Stimulated activated CD8-positive, alpha-beta memory T cell treated with anti-CD3 and anti-CD28 coated beads, Interleukin-7, amount 100 ng/mL, for 4 hours (primary cell): ENCODE measurements around the gene SMCHD1.

Source experiments
- DNase-seq, 2 donors: peaks; one replicate each; pipeline ENCODE4 v3.0.0-alpha.2; 2020; ENCODE audit warnings: low read depth in 2 of 2

SMCHD1 gene

GRCh38 chr18:2655178-2655953, at the start of gene SMCHD1:
TSS of gene SMCHD1 (plus strand) at chr18:2655726. CDS start at chr18:2656076, 350 bp downstream.
- peak; percentile 81 to 93 for DNase-seq

- no peak for DNase-seq
Observed at GRCh38 chr18:2606335-2606734, 49.2 kb upstream of the SMCHD1 start.

GRCh38 chr18:2609604-2610003, 45.9 kb upstream of the SMCHD1 start:
- no peak for DNase-seq

- no peak for DNase-seq
Observed at GRCh38 chr18:2610549-2610948, 45.0 kb upstream of the SMCHD1 start.

GRCh38 chr18:2612996-2613395, 42.5 kb upstream of the SMCHD1 start:
- no peak for DNase-seq

GRCh38 chr18:2617401-2617998, 38.0 kb upstream of the SMCHD1 start:
- DNase-seq, result no peak

- DNase-seq, result no peak
Observed at GRCh38 chr18:2618009-2618408, 37.5 kb upstream of the SMCHD1 start.

GRCh38 chr18:2625217-2625616, 30.3 kb upstream of the SMCHD1 start:
- no peak for DNase-seq

- no peak for DNase-seq
Observed at GRCh38 chr18:2627821-2628276, 27.7 kb upstream of the SMCHD1 start.

GRCh38 chr18:2629003-2629402, 26.5 kb upstream of the SMCHD1 start:
- DNase-seq, result no peak

GRCh38 chr18:2635586-2635985, 19.9 kb upstream of the SMCHD1 start:
- no peak for DNase-seq

GRCh38 chr18:2636126-2636631, 19.3 kb upstream of the SMCHD1 start:
- no peak for DNase-seq

GRCh38 chr18:2641638-2642037, 13.9 kb upstream of the SMCHD1 start:
- no peak for DNase-seq

- no peak for DNase-seq
Observed at GRCh38 chr18:2642771-2643170, 12.8 kb upstream of the SMCHD1 start.

GRCh38 chr18:2644535-2644934, 11.0 kb upstream of the SMCHD1 start:
- DNase-seq, result no peak

- no peak for DNase-seq
Observed at GRCh38 chr18:2651981-2652380, 3.5 kb upstream of the SMCHD1 start.

GRCh38 chr18:2653467-2653866, 2.1 kb upstream of the SMCHD1 start:
- DNase-seq, result no peak

- DNase-seq, result no peak
Observed at GRCh38 chr18:2654169-2654927, 1.2 kb upstream of the SMCHD1 start.

GRCh38 chr18:2654928-2655177, 673 bp upstream of the SMCHD1 start:
- peak; percentile 74 to 80 for DNase-seq

GRCh38 chr18:2655954-2656236, 369 bp downstream of the SMCHD1 start:
- no peak for DNase-seq

GRCh38 chr18:2656237-2656980, 883 bp downstream of the SMCHD1 start:
- DNase-seq, result peak; percentile 26 to 28

GRCh38 chr18:2656981-2657512, 1.5 kb downstream of the SMCHD1 start:
- no peak for DNase-seq
